PFSK-1 (cell line): Measurements from ENCODE around the gene YAE1.
A peak's percentile ranks its signal among the peaks of the same experiment; 100 is the strongest.

ENCODE experiments used
- FOXP2 ChIP-seq: optimal IDR thresholded peaks from 2 replicates; pipeline ENCODE3; 2011; ENCODE audit warnings: borderline replicate concordance, control low read depth, inconsistent platforms; ENCODE audit not compliant: insufficient read depth; ENCODE audit errors: extremely low read length, extremely low read depth
- POLR2AphosphoS5 ChIP-seq: IDR thresholded peaks from 2 replicates; pipeline ENCODE4 v1.6.1; 2012; ENCODE audit warnings: low read depth, mild to moderate bottlenecking, control low read depth, low read length, moderate library complexity

- TF ChIP-seq POLR2AphosphoS5: peak; percentile 95
- peak; percentile 76 for TF ChIP-seq FOXP2
These were observed at the start of gene YAE1 for GRCh38 chr7:39566023-39566921.
